Activated T-helper 1 cell treated with anti-CD3 and anti-CD28 coated beads, Interleukin-12 subunit alpha, Interleukin-12 subunit beta, Interleukin-2, Interleukin-4 antibody, amounts not matched to agents 30 ng/mL and 10 ng/mL and 1 ng/mL, durations not matched to agents 14 hours and 24 hours and 36 hours (primary cell): Measurements from ENCODE around the gene ARMC5. TPM values are rescaled to one million over a fixed set of nuclear protein-coding genes. Genes with fewer than 3 reads are reported as not detected.

Experiments
- DNase-seq: peaks from one replicate; pipeline ENCODE4 v3.0.0; 2021; ENCODE audit warnings: low spot score
- H3K27ac Mint-ChIP-seq: one replicate; pipeline ENCODE4 v1.8.0; 2021; ENCODE audit warnings: mild to moderate bottlenecking, mixed read lengths
- H3K27me3 Mint-ChIP-seq: one replicate; pipeline ENCODE4 v1.8.0; 2022; ENCODE audit warnings: mild to moderate bottlenecking, moderate library complexity, mixed read lengths; ENCODE audit not compliant: insufficient read depth
- H3K36me3 Mint-ChIP-seq: one replicate; pipeline ENCODE4 v1.8.0; 2021; ENCODE audit warnings: low read depth, mixed read lengths
- H3K4me1 Mint-ChIP-seq: one replicate; pipeline ENCODE4 v1.8.0; 2021; ENCODE audit warnings: low read depth, mixed read lengths
- H3K4me3 Mint-ChIP-seq: one replicate; pipeline ENCODE4 v1.8.0; 2021; ENCODE audit warnings: mild to moderate bottlenecking, moderate library complexity, mixed read lengths
- H3K9me3 Mint-ChIP-seq: one replicate; pipeline ENCODE4 v1.8.0; 2021; ENCODE audit warnings: mixed read lengths
- intact Hi-C: fragments of 100-400 bp; cut with micrococcal nuclease; formaldehyde crosslinking; loops from one replicate; pipeline ENCODE4 v1.15.1; 2024
- total RNA-seq: library from RNA; stranded (reverse); gene quantifications from 2 replicates; pipeline ENCODE4 v1.2.3, GENCODE V29; 2022

The ARMC5 gene
- total RNA-seq, 1 donor from 2014 or later, result 11.2 TPM

GRCh38 chr16:31504159-31504558 lies 44.9 kb downstream of the ARMC5 start:
- Mint-ChIP-seq H3K27ac (no peak overlapping the region), H3K4me1 (peaks cover 41% of the 10 kb centered on the region)

GRCh38 chr16:31505483-31505882 lies 46.2 kb downstream of the ARMC5 start:
- H3K4me3 Mint-ChIP-seq, result no peak overlapping the region
- no peaks in the 10 kb centered on the region for H3K27me3 Mint-ChIP-seq
- H3K36me3 Mint-ChIP-seq, result peaks cover 8% of the 10 kb centered on the region
- H3K9me3 Mint-ChIP-seq, result no peaks in the 10 kb centered on the region
- no peak for DNase-seq
- H3K27ac Mint-ChIP-seq, result peak overlapping the region; percentile 81
- H3K4me1 Mint-ChIP-seq, result peaks cover 46% of the 10 kb centered on the region
- intact Hi-C loops, result no loop called here

More at GRCh38 chr16:31504159-31504558, 44.9 kb downstream of the ARMC5 start:
- intact Hi-C loops, result no loop called here
- DNase-seq, result no peak
- no peaks in the 10 kb centered on the region for H3K9me3 Mint-ChIP-seq
- peaks cover 6% of the 10 kb centered on the region for H3K36me3 Mint-ChIP-seq
- no peaks in the 10 kb centered on the region for H3K27me3 Mint-ChIP-seq
- H3K4me3 Mint-ChIP-seq, result no peak overlapping the region

GRCh38 chr16:31507617-31507928 lies 48.3 kb downstream of the ARMC5 start:
- Mint-ChIP-seq H3K4me3 (peak overlapping the region; percentile 95), H3K4me1 (peaks cover 49% of the 10 kb centered on the region), H3K27ac (peak overlapping the region; percentile 85), H3K27me3 (no peaks in the 10 kb centered on the region), H3K36me3 (peaks cover 9% of the 10 kb centered on the region), H3K9me3 (no peaks in the 10 kb centered on the region)
- intact Hi-C loops, result no loop called here
- DNase-seq, result no peak

- Mint-ChIP-seq H3K36me3 (peaks cover 9% of the 10 kb centered on the region), H3K27ac (peak within 1 kb of the TSS; percentile 93), H3K4me3 (peak within 1 kb of the TSS; percentile 95), H3K27me3 (no peaks in the 10 kb centered on the region), H3K4me1 (peaks cover 49% of the 10 kb centered on the region), H3K9me3 (no peaks in the 10 kb centered on the region)
- peak; percentile 81 for DNase-seq
- intact Hi-C loops, result loop anchor here (1.0 to 2.0 kb wide), 4 partner anchors 21 to 187 kb away; partner anchors contain the start of gene ARMC5
These were observed 48.8 kb downstream of the ARMC5 start, which contains the start of gene RUSF1 for GRCh38 chr16:31507929-31508705. RUSF1 (minus strand) TSS chr16:31508391; CDS start chr16:31508373, 18 bp downstream.

GRCh38 chr16:31508706-31509195 lies 49.5 kb downstream of the ARMC5 start:
- Mint-ChIP-seq H3K27me3 (no peaks in the 10 kb centered on the region), H3K4me1 (peaks cover 49% of the 10 kb centered on the region), H3K36me3 (peaks cover 9% of the 10 kb centered on the region), H3K9me3 (no peaks in the 10 kb centered on the region), H3K4me3 (peak overlapping the region; percentile 95), H3K27ac (peak overlapping the region; percentile 93)
- DNase-seq, result no peak
- intact Hi-C loops, result loop anchor here (1.0 to 2.0 kb wide), 4 partner anchors 22 to 187 kb away; partner anchors contain the start of gene ARMC5

- Mint-ChIP-seq H3K27ac (no peak overlapping the region), H3K36me3 (peaks cover 6% of the 10 kb centered on the region), H3K9me3 (no peaks in the 10 kb centered on the region), H3K4me1 (peaks cover 20% of the 10 kb centered on the region), H3K4me3 (no peak overlapping the region), H3K27me3 (no peaks in the 10 kb centered on the region)
- no peak for DNase-seq
- intact Hi-C loops, result no loop called here
These were observed 53.8 kb downstream of the ARMC5 start for GRCh38 chr16:31513126-31513525.

GRCh38 chr16:31513884-31514283 lies 54.6 kb downstream of the ARMC5 start:
- no peak overlapping the region for H3K27ac Mint-ChIP-seq
- no peak overlapping the region for H3K4me3 Mint-ChIP-seq
- no peaks in the 10 kb centered on the region for H3K27me3 Mint-ChIP-seq
- DNase-seq, result no peak
- no peaks in the 10 kb centered on the region for H3K9me3 Mint-ChIP-seq
- peaks cover 16% of the 10 kb centered on the region for H3K4me1 Mint-ChIP-seq
- intact Hi-C loops, result no loop called here
- H3K36me3 Mint-ChIP-seq, result peaks cover 3% of the 10 kb centered on the region

Other genes starting within 250 kb of the ARMC5 start
- 0.10 and 0.15 TPM in 2 replicates for gene TRIM72, start 245.4 kb upstream of the ARMC5 start, total RNA-seq
- not detected in 2 replicates for gene PYDC1, start 242.4 kb upstream of the ARMC5 start, total RNA-seq
- gene ITGAM, start 199.5 kb upstream of the ARMC5 start, total RNA-seq, result 14.2 and 16.8 TPM in 2 replicates
- 63.8 and 65.0 TPM in 2 replicates for gene ITGAX, start 104.3 kb upstream of the ARMC5 start, total RNA-seq
- gene ITGAD, start 66.2 kb upstream of the ARMC5 start, total RNA-seq, result not detected in 2 replicates
- gene COX6A2, start 31.1 kb upstream of the ARMC5 start, total RNA-seq, result not detected in 2 replicates
- 0.21 and 0.22 TPM in 2 replicates for gene ZNF843, start 16.7 kb upstream of the ARMC5 start, total RNA-seq
- gene TGFB1I1, start 12.7 kb downstream of the ARMC5 start, total RNA-seq, result 0.78 and 1.2 TPM in 2 replicates
- not detected in 2 replicates for gene SLC5A2, start 23.6 kb downstream of the ARMC5 start, total RNA-seq
- gene RUSF1, start 48.9 kb downstream of the ARMC5 start, total RNA-seq, result 36.3 and 42.2 TPM in 2 replicates
- not detected in 2 replicates for gene AHSP, start 68.4 kb downstream of the ARMC5 start, total RNA-seq